A673 (cell line): ENCODE measurements around the gene GNG7. TPM values are rescaled to one million over a fixed set of nuclear protein-coding genes. Genes with fewer than 3 reads are reported as not detected.

Experiments
- BruUV-seq: library from RNA; stranded (reverse); fragments of 400-500 nt; replicated peaks from 2 replicates; lab custom pipeline; 2021; lab: Mats Ljungman, UMichigan
- CTCF ChIA-PET: fragments of 300-600 bp; sonication (Branson Sonifier 250); formaldehyde crosslinking; loops from one replicate; lab custom pipeline; 2022; ENCODE audit warnings: antibody characterized with exemption; lab: Charles Lee
- POLR2A ChIA-PET: fragments of 300-600 bp; sonication (Branson Sonifier 250); formaldehyde crosslinking; loops from one replicate; lab custom pipeline; 2022; ENCODE audit warnings: antibody characterized with exemption; ENCODE audit not compliant: low non-redundant PET; lab: Charles Lee
- DNase-seq: peaks from one replicate; pipeline ENCODE4 v3.0.0-alpha.2; 2015; ENCODE audit warnings: low spot score
- H3K27ac ChIP-seq: fragments of 200-600 bp; sonication (generic); 2 replicates; pipeline ENCODE4 v1.5.1; 2016; ENCODE audit warnings: mixed run types, low read depth, mild to moderate bottlenecking, mixed read lengths, antibody characterized with exemption, low read length; ENCODE audit not compliant: poor library complexity, severe bottlenecking
- H3K27me3 ChIP-seq: fragments of 200-600 bp; sonication (generic); replicated peaks from 2 replicates; pipeline ENCODE4 v1.6.1; 2017; ENCODE audit warnings: mixed run types, low read depth, mild to moderate bottlenecking, mixed read lengths, antibody characterized with exemption, low read length; ENCODE audit not compliant: insufficient read depth, poor library complexity
- H3K36me3 ChIP-seq: fragments of 200-600 bp; sonication (generic); 2 replicates; pipeline ENCODE4 v1.6.1; 2016; ENCODE audit warnings: mixed run types, mild to moderate bottlenecking, mixed read lengths, antibody characterized with exemption, low read length; ENCODE audit not compliant: insufficient read depth, poor library complexity, severe bottlenecking
- H3K4me1 ChIP-seq: fragments of 200-600 bp; sonication (generic); 2 replicates; pipeline ENCODE4 v1.6.1; 2017; ENCODE audit warnings: mixed run types, mild to moderate bottlenecking, mixed read lengths, antibody characterized with exemption, low read length; ENCODE audit not compliant: insufficient read depth, poor library complexity, severe bottlenecking
- H3K4me3 ChIP-seq: fragments of 200-600 bp; sonication (generic); 2 replicates; pipeline ENCODE4 v1.5.1; 2016; ENCODE audit warnings: low read depth, mixed run types, mild to moderate bottlenecking, mixed read lengths, low read length; ENCODE audit not compliant: poor library complexity, severe bottlenecking
- H3K9me3 ChIP-seq: fragments of 200-600 bp; sonication (generic); 2 replicates; pipeline ENCODE4 v1.6.1; 2016; ENCODE audit warnings: mixed run types, low read depth, mild to moderate bottlenecking, mixed read lengths, antibody characterized with exemption, low read length; ENCODE audit not compliant: poor library complexity, severe bottlenecking
- CTCF ChIP-seq: fragments of 300-800, 200-600 bp; sonication (generic); conservative IDR thresholded peaks from 2 replicates; pipeline ENCODE4 v1.5.1; 2017; ENCODE audit warnings: low read depth, mild to moderate bottlenecking, antibody characterized with exemption, low read length, moderate library complexity, mixed read lengths
- EZH2 ChIP-seq: fragments of 200-600 bp; sonication (generic); IDR thresholded peaks from 2 replicates; pipeline ENCODE4 v1.6.1; 2017; ENCODE audit warnings: borderline replicate concordance, low read depth, mild to moderate bottlenecking, mixed read lengths, antibody characterized with exemption, low read length; ENCODE audit not compliant: poor library complexity, severe bottlenecking
- intact Hi-C: fragments of 100-400 bp; cut with micrococcal nuclease; formaldehyde crosslinking; loops from one replicate; pipeline ENCODE4 v1.10.0; 2022; ENCODE audit not compliant: unreplicated experiment
- total RNA-seq: library from RNA; stranded (reverse); gene quantifications from 2 replicates; pipeline ENCODE4 v1.2.3, GENCODE V29; 2021

The GNG7 gene
- total RNA-seq, 1 experiment from 2014 or later: 0.30 TPM

DNA sequence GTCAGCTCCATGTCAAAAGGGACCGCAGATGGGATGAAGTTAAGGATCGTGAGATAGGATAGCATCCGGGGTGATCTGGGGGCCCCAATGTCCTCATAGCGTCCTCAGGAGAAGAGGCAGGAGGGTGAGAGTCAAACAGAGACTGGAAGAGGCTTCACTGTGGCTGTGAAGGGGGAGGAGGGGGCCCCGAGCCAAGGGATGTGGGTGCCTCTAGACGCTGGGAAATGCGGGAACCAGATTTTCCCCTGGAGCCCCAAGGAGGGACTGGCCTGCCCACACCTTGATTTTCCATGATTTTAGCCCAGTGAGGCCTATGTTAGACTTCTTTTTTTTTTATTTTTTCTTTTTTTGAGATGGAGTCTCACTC, 61.2 kb downstream of the GNG7 start:
- no TSS peak for BruUV-seq
- H3K27ac ChIP-seq: no peak overlapping the region
- CTCF ChIA-PET: no interaction called here
- TF ChIP-seq CTCF (no peak), EZH2 (no peak)
- H3K4me3 ChIP-seq: no peak overlapping the region
- peaks cover 3% of the 10 kb centered on the region for H3K27me3 ChIP-seq
- H3K9me3 ChIP-seq: no peaks in the 10 kb centered on the region
- peaks cover 7% of the 10 kb centered on the region for H3K4me1 ChIP-seq
- intact Hi-C loops: loop anchor here (10.0 kb wide), 1 partner anchor 313 kb away; no protein-coding TSS in a partner anchor
- H3K36me3 ChIP-seq: no peaks in the 10 kb centered on the region
- POLR2A ChIA-PET: no interaction called here
- DNase-seq: no peak

GRCh38 chr19:2640563-2641331, 61.7 kb downstream of the GNG7 start:
- H3K27me3 ChIP-seq: peaks cover 3% of the 10 kb centered on the region
- ChIA-PET POLR2A (no interaction called here), CTCF (interaction anchor here (0.6 kb wide), 1 partner anchor 183 kb away, joined by 5 read pairs; no protein-coding TSS in a partner anchor)
- no peak for TF ChIP-seq EZH2
- TF ChIP-seq CTCF: no peak
- intact Hi-C loops: loop anchor here (10.0 kb wide), 1 partner anchor 314 kb away; no protein-coding TSS in a partner anchor
- peaks cover 7% of the 10 kb centered on the region for H3K4me1 ChIP-seq
- no peaks in the 10 kb centered on the region for H3K9me3 ChIP-seq
- no peaks in the 10 kb centered on the region for H3K36me3 ChIP-seq
- DNase-seq: no peak
- no peak overlapping the region for H3K27ac ChIP-seq
- H3K4me3 ChIP-seq: no peak overlapping the region
- no TSS peak for BruUV-seq

DNA sequence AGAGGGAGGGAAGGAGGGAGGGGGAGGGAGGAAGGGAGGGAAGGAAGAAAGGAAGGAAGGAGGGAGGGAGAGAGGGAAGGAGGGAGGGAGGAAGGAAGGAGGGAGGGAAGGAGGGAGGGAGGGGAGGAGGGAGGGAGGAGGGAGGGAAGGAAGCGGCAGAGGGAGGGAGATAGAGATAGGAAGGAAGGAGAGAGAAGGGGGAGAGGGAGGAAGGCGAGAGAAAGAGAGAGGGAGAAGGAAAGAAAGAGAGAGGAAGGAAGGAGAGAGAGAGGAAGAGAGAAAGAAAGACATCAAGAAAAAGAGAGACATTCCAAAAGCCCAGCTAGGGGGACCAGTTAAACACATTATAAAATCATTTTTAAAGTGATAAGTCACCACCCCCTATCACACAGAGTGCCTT, 62.5 kb downstream of the GNG7 start:
- TF ChIP-seq CTCF (no peak), EZH2 (no peak)
- Histone ChIP-seq H3K27ac (no peak overlapping the region), H3K27me3 (peaks cover under 1% of the 10 kb centered on the region), H3K36me3 (no peaks in the 10 kb centered on the region), H3K9me3 (no peaks in the 10 kb centered on the region), H3K4me3 (no peak overlapping the region), H3K4me1 (peaks cover 7% of the 10 kb centered on the region)
- no peak for DNase-seq
- intact Hi-C loops: loop anchor here (5.0 to 10.0 kb wide), 2 partner anchors 315 to 403 kb away; partner anchors contain the start of genes PLEKHJ1 and SF3A2
- CTCF ChIA-PET: interaction anchor here (0.6 to 1.4 kb wide), 2 partner anchors 9 to 182 kb away, joined by 3 to 5 read pairs; no protein-coding TSS in a partner anchor
- BruUV-seq: no TSS peak
- POLR2A ChIA-PET: no interaction called here
